ENCODE measurements around the gene PTH2. TPM values are rescaled to one million over a fixed set of nuclear protein-coding genes. Genes with fewer than 3 reads are reported as not detected.

The PTH2 gene, protein sequence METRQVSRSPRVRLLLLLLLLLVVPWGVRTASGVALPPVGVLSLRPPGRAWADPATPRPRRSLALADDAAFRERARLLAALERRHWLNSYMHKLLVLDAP
- total RNA-seq (not detected), polyA plus RNA-seq (not detected), total RNA-seq (0 reads per million in 6 experiments)

DNA sequence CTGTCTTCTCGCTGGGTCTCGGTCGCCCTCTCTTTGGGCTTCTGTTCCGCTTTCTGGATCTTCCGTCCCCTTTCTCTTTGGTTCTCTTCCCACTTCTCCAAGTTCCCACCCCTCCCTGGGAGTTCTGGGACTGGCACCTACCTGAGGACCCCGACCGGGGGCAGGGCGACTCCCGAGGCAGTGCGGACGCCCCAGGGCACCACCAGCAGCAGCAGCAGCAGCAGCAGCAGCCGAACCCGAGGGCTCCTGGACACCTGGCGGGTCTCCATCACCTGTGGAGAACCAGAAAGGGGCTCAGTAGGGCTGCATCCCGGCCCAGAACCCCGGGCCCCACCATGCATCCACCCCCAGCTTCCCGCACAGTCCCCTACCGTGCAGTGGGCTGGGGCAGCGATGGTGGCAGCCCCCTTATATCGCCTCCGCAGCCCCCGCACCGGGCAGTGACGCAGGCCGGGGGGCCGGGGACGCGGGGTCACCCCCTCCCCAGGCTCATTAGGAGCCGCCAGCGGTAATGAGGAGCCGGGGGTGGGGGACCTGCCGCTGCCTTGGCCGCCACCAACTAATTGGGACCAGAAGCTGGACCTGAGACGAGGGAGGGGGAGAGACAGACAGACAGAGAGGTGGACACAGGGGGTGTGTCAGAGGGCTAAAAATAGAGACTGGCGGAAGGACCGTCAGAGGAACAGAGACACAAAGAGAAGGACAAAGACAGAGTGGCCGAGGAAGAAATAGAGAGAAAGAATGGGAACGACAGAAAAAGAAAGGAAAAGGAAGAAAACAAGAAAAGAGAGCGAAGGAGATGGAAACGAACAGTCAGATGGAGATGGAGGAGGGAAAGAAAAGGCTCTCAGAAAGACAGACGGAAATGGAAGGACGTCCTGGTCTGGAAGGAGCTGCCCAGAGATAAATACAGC, at the start of gene PTH2:
Gene PTH2 (minus strand): TSS at position 371 of the 914 bp plus-strand sequence. CDS start 102 bp downstream, at position 269.
- peak within 1 kb of the TSS in 5 of 10 donors; percentile 7 to 86 (median 72) for H3K27ac Mint-ChIP-seq
- H3K4me3 Mint-ChIP-seq: peak within 1 kb of the TSS; percentile 69 to 91 (median 79)
- ATAC-seq: peak in 1 of 2 donors; percentile 13
- DNase-seq: peak in 1 of 10 donors; percentile 60
- H3K9me3 Mint-ChIP-seq: peaks cover 0 to 2% (median 0%) of the 10 kb centered on the region in 9 donors
- H3K4me1 Mint-ChIP-seq: peaks cover 48 to 66% (median 61%) of the 10 kb centered on the region in 4 donors
- POLR2A ChIA-PET: interaction anchor here (1.0 to 3.1 kb wide), 3 partner anchors 10 to 16 kb away, joined by 3 to 11 read pairs (median 4); no protein-coding TSS in a partner anchor
- H3K27me3 Mint-ChIP-seq: peaks cover 57 to 100% (median 83%) of the 10 kb centered on the region in 5 donors
- peaks cover 0 to 10% (median 0%) of the 10 kb centered on the region in 3 donors for H3K36me3 Mint-ChIP-seq

DNA sequence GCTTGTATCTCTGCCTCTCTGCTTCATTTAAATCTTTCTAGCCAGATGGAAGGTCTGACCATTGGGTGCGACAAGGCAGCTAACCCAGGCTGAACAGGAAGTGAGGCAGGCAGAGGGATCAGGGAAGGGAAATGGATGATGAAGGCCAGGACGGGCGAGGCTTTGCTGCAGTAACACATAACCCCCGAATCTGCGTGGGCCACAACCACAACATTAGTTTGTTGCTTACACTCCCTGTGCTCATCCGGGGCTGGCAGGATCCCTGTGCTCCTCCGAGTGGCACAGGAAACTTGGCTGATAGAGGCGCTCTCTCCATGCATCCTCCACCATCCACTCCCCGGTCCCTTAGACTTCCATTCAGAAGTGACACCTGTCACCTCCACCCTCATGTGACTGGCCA, 49.7 kb upstream of the PTH2 start:
- ATAC-seq (no peak), DNase-seq (no peak)
- H3K27me3 Mint-ChIP-seq: no peaks in the 10 kb centered on the region
- H3K4me3 Mint-ChIP-seq: peak overlapping the region; percentile 93 to 99 (median 96)
- H3K9me3 Mint-ChIP-seq: no peaks in the 10 kb centered on the region
- peak overlapping the region; percentile 92 to 100 (median 98) for H3K27ac Mint-ChIP-seq
- POLR2A ChIA-PET: interaction anchor here (0.6 to 11.3 kb wide), 13 partner anchors 12 to 139 kb away, joined by 3 to 321 read pairs (median 5); partner anchors contain the start of genes ALDH16A1, PIH1D1 and RPL13A
- peaks cover 29 to 78% (median 68%) of the 10 kb centered on the region in 4 donors for H3K4me1 Mint-ChIP-seq
- H3K36me3 Mint-ChIP-seq: peaks cover 10 to 33% (median 11%) of the 10 kb centered on the region in 3 donors

DNA sequence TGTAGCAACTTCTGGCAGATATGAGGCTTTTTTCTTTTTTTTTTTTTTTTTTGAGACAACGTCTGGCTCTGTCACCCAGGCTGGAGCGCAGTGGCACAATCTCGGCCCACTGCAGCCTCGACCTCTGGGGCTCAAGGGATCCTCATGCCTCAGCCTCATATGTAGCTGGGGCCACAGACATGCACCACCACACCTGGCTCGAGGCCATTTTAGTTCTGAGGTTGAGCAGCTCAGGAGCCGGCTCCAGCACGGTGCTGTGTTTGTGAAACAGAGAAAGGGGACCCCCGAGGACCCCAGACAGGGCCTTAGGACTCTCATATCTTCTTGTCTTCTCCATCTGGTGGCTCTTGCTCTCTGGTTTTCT, 47.4 kb upstream of the PTH2 start:
- no peaks in the 10 kb centered on the region for H3K9me3 Mint-ChIP-seq
- DNase-seq: peak in 1 of 10 donors; percentile 33
- no peaks in the 10 kb centered on the region for H3K27me3 Mint-ChIP-seq
- peaks cover under 1 to 16% (median 3%) of the 10 kb centered on the region in 3 donors for H3K36me3 Mint-ChIP-seq
- H3K4me1 Mint-ChIP-seq: peaks cover 19 to 67% (median 57%) of the 10 kb centered on the region in 4 donors
- H3K4me3 Mint-ChIP-seq: peak overlapping the region; percentile 39 to 76 (median 66)
- ATAC-seq: peak in 1 of 2 donors; percentile 4
- H3K27ac Mint-ChIP-seq: peak overlapping the region; percentile 93 to 100 (median 100)
- POLR2A ChIA-PET: interaction anchor here (0.6 to 11.3 kb wide), 22 partner anchors 8 to 600 kb away, joined by 3 to 321 read pairs (median 6); partner anchors contain the start of genes ALDH16A1, PIH1D1, PRMT1 and PRR12

DNA sequence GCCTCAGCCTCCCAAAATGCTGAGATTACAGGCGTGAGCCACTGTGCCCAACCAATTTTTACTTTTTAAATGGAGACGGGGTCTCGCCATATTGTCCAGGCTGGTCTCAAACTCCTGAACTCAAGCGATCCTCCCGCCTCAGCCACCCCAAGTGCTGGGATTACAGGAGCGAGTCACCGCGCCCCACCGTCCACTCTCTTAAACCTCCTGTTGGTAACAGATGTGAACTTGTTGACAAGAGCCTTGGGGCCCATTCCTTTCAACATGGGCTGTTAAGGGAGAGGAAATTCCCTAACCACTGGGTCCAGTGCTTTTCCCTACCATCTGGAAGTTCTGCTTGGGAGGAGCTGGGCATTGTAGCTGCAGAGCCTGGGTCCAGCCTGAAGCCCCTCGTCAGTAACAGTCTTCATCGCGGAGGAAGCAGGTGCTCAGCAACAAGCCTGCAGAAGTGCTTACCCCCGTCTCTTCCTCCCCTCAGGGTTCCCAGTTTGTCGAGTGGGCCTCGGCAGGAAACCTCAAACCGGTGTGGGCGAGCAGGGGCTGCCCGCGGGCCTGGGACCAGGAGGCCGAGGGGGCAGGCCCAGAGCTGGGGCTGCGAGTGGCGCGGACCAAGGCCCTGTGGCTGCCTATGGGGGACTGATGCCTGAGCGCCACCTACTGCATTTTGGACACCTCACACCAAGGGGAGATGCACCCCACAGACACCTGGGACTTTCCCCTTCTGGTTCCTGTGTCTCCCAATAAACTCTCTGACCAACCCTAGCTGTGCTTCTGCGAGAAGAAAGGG, 46.8 kb upstream of the PTH2 start:
- DNase-seq (peak; percentile 59 to 87 (median 79)), ATAC-seq (peak; percentile 41 to 43)
- peaks cover 0 to 15% (median 3%) of the 10 kb centered on the region in 3 donors for H3K36me3 Mint-ChIP-seq
- no peaks in the 10 kb centered on the region for H3K27me3 Mint-ChIP-seq
- POLR2A ChIA-PET: interaction anchor here (0.6 to 11.3 kb wide), 24 partner anchors 9 to 246 kb away, joined by 3 to 321 read pairs (median 6); partner anchors contain the start of genes ALDH16A1, PIH1D1, PRMT1 and PRR12
- peaks cover 16 to 61% (median 54%) of the 10 kb centered on the region in 4 donors for H3K4me1 Mint-ChIP-seq
- peak overlapping the region; percentile 93 to 100 (median 100) for H3K27ac Mint-ChIP-seq
- H3K9me3 Mint-ChIP-seq: no peaks in the 10 kb centered on the region
- peak overlapping the region; percentile 39 to 76 (median 66) for H3K4me3 Mint-ChIP-seq

DNA sequence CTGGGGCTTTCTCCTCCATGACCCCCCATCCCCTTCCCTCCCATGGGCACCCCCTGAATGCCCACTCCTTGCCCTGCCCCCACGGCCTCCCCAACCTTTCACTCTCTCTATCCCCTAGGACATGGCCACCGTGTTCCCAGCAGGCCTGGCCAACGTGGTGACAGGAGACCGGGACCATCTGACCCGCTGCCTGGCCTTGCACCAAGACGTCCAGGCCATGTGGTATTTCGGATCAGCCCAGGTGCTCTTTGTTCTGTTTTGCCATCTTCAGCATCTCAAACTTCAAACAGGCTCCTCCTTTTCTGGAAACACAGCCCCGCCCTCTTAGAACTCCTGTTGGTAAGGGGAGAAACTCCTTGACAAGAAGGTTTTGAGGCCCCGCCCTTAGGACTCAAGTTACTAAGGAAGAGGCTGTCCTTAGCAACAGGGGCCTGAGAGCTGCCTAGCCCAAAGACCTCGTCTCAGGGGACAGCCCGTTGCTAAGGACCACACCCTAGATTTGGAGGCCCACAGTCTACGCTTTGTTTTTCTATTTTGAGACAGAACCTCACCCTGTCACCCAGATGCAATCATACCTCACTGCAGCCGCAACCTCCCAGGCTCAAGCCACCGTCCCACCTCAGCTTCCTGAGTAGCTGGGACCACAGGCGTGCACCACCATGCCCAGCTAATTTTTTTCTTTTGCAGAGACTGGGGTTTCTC, 45.7 kb upstream of the PTH2 start:
- Mint-ChIP-seq H3K36me3 (peaks cover 0 to 17% (median 3%) of the 10 kb centered on the region in 3 donors), H3K27ac (peak overlapping the region; percentile 98 to 100 (median 100)), H3K27me3 (no peaks in the 10 kb centered on the region), H3K4me1 (peaks cover 14 to 59% (median 48%) of the 10 kb centered on the region in 4 donors), H3K4me3 (peak overlapping the region; percentile 52 to 98 (median 84)), H3K9me3 (no peaks in the 10 kb centered on the region)
- POLR2A ChIA-PET: interaction anchor here (1.0 to 11.3 kb wide), 14 partner anchors 9 to 208 kb away, joined by 3 to 321 read pairs (median 8); partner anchors contain the start of genes ALDH16A1, PIH1D1, PRMT1 and RPL13A
- DNase-seq (peak; percentile 58 to 98 (median 92)), ATAC-seq (peak; percentile 74 to 83)

DNA sequence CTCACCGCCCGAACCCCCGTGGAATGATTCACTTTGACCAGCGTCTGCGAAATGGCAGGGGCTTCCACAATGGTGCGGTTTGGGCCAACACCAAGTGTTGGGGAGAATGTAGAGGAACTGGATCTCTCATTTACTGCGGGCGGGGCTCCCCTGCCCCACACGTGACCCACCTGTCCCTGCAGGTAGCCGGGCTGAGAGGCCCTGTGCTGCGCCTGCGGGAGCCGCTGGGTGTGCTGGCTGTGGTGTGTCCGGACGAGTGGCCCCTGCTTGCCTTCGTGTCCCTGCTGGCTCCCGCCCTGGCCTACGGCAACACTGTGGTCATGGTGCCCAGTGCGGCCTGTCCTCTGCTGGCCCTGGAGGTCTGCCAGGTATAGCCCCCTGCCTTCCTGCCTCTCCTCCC, 45.0 kb upstream of the PTH2 start:
- peaks cover 14 to 52% (median 42%) of the 10 kb centered on the region in 4 donors for H3K4me1 Mint-ChIP-seq
- H3K27ac Mint-ChIP-seq: peak overlapping the region; percentile 98 to 100 (median 100)
- POLR2A ChIA-PET: interaction anchor here (1.2 to 11.3 kb wide), 4 partner anchors 8 to 67 kb away, joined by 4 to 321 read pairs (median 7); partner anchors contain the start of genes ALDH16A1 and PIH1D1
- ATAC-seq: no peak
- no peaks in the 10 kb centered on the region for H3K9me3 Mint-ChIP-seq
- H3K4me3 Mint-ChIP-seq: peak overlapping the region in 6 of 10 donors; percentile 22 to 98 (median 80)
- no peak for DNase-seq
- peaks cover 0 to 17% (median 3%) of the 10 kb centered on the region in 3 donors for H3K36me3 Mint-ChIP-seq
- no peaks in the 10 kb centered on the region for H3K27me3 Mint-ChIP-seq

DNA sequence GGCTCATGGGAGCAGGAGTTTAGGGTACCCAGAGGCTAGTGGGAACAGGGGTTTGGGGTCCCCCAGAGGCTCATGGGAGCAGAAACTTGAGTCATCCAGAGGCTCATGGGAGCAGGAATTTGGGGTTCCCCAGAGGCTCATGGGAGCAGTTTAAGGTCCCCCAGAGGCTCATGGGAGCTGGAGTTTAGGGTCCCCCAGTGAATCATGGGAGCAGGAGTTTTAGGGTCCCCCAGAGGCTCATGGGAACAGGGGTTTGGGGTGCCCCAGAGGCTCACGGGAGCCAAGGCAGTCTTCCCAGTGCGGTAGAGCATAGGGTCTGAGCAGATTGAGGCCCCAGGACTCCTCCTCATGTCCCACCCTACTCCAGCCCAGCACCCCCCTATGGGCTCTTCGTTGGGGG, 42.1 kb upstream of the PTH2 start:
- H3K27ac Mint-ChIP-seq: peak overlapping the region; percentile 47 to 95 (median 72)
- H3K4me3 Mint-ChIP-seq: no peak overlapping the region
- no peaks in the 10 kb centered on the region for H3K27me3 Mint-ChIP-seq
- H3K9me3 Mint-ChIP-seq: no peaks in the 10 kb centered on the region
- peaks cover 0 to 22% (median 3%) of the 10 kb centered on the region in 3 donors for H3K36me3 Mint-ChIP-seq
- peaks cover 7 to 27% (median 21%) of the 10 kb centered on the region in 4 donors for H3K4me1 Mint-ChIP-seq
- ATAC-seq (no peak), DNase-seq (no peak)
- POLR2A ChIA-PET: interaction anchor here (0.9 to 11.3 kb wide), 2 partner anchors 12 to 34 kb away, joined by 3 to 321 read pairs; partner anchors contain the start of genes ALDH16A1 and PIH1D1

DNA sequence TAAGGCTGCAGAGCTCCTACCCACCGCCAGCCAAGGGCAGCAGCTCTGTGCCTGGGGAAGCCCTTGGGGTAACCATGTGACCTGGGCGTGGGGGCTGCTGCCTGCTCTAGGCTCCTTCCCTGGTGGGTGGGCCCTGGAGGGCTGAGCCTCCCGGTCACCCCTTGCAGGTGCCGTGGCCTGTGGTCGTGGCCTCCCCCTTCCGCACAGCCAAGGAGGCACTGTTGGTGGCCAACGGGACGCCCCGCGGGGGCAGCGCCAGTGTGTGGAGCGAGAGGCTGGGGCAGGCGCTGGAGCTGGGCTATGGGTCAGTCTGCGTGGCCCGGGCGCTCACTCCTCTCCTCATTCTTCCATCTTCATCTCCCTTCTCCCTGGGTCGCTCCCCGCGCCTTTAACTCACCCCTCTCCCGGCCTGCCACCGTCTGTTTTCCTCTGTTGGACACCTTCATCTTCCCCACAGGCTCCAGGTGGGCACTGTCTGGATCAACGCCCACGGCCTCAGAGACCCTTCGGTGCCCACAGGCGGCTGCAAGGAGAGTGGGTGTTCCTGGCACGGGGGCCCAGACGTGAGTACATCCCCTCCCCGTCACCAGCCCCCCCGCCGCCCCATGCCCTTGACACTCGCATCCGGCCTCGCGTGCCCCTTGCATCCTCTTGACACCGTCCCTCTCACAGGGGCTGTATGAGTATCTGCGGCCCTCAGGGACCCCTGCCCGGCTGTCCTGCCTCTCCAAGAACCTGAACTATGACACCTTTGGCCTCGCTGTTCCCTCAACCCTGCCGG, 40.9 kb upstream of the PTH2 start:
- Mint-ChIP-seq H3K4me1 (peaks cover 3 to 16% (median 12%) of the 10 kb centered on the region in 4 donors), H3K4me3 (no peak overlapping the region), H3K9me3 (no peaks in the 10 kb centered on the region), H3K36me3 (peaks cover 0 to 29% (median 3%) of the 10 kb centered on the region in 3 donors), H3K27me3 (no peaks in the 10 kb centered on the region), H3K27ac (peak overlapping the region in 7 of 10 donors; percentile 24 to 95 (median 79))
- DNase-seq: no peak
- POLR2A ChIA-PET: interaction anchor here (11.3 kb wide), 1 partner anchor 11 kb away, joined by 321 read pairs; the partner anchor contains the start of genes ALDH16A1 and PIH1D1
- no peak for ATAC-seq

DNA sequence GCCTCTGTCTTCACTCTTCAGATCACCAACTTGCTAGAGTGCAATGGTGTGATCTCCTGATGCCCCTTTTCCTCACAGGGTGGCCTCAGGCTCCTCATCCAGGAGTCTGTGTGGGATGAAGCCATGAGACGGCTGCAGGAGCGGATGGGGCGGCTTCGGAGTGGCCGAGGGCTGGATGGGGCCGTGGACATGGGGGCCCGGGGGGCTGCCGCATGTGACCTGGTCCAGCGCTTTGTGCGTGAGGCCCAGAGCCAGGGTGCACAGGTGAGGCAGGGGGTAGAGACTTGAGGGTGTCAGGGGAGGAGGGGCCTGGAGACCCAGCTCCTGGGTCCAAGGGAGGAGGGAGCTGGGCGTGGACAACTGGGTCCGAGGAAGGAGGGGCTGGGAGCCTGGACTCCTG, 39.3 kb upstream of the PTH2 start:
- Mint-ChIP-seq H3K27me3 (no peaks in the 10 kb centered on the region), H3K36me3 (peaks cover 0 to 26% (median 0%) of the 10 kb centered on the region in 3 donors), H3K4me1 (peaks cover 0 to 11% (median 2%) of the 10 kb centered on the region in 4 donors), H3K9me3 (no peaks in the 10 kb centered on the region), H3K27ac (peak overlapping the region in 6 of 10 donors; percentile 2 to 90 (median 50)), H3K4me3 (no peak overlapping the region)
- POLR2A ChIA-PET: no interaction called here
- DNase-seq (no peak), ATAC-seq (no peak)

DNA sequence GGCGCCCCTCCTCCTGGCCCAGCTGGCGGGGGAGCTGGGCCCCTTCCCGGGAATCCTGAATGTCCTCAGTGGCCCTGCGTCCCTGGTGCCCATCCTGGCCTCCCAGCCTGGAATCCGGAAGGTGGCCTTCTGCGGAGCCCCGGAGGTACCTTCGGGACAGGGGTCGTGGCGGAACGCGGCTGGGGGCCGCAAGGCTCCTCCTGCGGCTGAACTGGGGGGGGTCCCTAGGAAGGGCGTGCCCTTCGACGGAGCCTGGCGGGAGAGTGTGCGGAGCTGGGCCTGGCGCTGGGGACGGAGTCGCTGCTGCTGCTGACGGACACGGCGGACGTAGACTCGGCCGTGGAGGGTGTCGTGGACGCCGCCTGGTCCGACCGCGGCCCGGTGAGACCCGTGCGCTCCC, 38.4 kb upstream of the PTH2 start:
- H3K4me3 Mint-ChIP-seq: no peak overlapping the region
- ATAC-seq (no peak), DNase-seq (no peak)
- H3K27ac Mint-ChIP-seq: no peak overlapping the region
- no peaks in the 10 kb centered on the region for H3K9me3 Mint-ChIP-seq
- peaks cover 0 to 13% (median 5%) of the 10 kb centered on the region in 4 donors for H3K4me1 Mint-ChIP-seq
- H3K27me3 Mint-ChIP-seq: no peaks in the 10 kb centered on the region
- POLR2A ChIA-PET: interaction anchor here (0.9 kb wide), 1 partner anchor 10 kb away, joined by 8 read pairs; the partner anchor contains the start of gene PIH1D1
- H3K36me3 Mint-ChIP-seq: peaks cover 0 to 33% (median under 1%) of the 10 kb centered on the region in 3 donors
